Measurements from ENCODE around the gene PLCD3. TPM values are rescaled to one million over a fixed set of nuclear protein-coding genes. Genes with fewer than 3 reads are reported as not detected.

The PLCD3 gene
- total and polyA plus RNA-seq, 2 of the 13 experiments (the other 11 are each of a cell fraction or from before 2014, with no cell fraction given) = 11.3 to 39.1 TPM

GRCh38 chr17:45108595-45109521 lies 23.5 kb downstream of the PLCD3 start (continued):
- TF ChIP-seq ZNF124 (CRISPR knock-in tag; IDR thresholded peaks at IDR 0.05) (no peak), SRY (CRISPR knock-in tag; IDR thresholded peaks at IDR 0.05) (no peak), ARNT2 (CRISPR knock-in tag; IDR thresholded peaks at IDR 0.05; ENCODE audit: low read depth) (no peak), ZNF710 (CRISPR knock-in tag; IDR thresholded peaks at IDR 0.05; ENCODE audit: borderline replicate concordance) (no peak), ZFP62 (CRISPR knock-in tag; IDR thresholded peaks at IDR 0.05) (no peak), ZUFSP (CRISPR knock-in tag; IDR thresholded peaks at IDR 0.05; ENCODE audit: borderline replicate concordance) (no peak), CBX2 (IDR thresholded peaks at IDR 0.05; ENCODE audit: low read depth, low read length) (no peak), CBX2 (CRISPR knock-in tag; IDR thresholded peaks at IDR 0.05; ENCODE audit: low read depth) (no peak), ARNTL (CRISPR knock-in tag; IDR thresholded peaks at IDR 0.05) (no peak), KLF12 (CRISPR knock-in tag; IDR thresholded peaks at IDR 0.05; ENCODE audit: borderline replicate concordance) (no peak), RARG (CRISPR knock-in tag; IDR thresholded peaks at IDR 0.05; ENCODE audit: low read depth) (no peak), PREB (CRISPR knock-in tag; IDR thresholded peaks at IDR 0.05) (no peak), GATAD1 (CRISPR knock-in tag; IDR thresholded peaks at IDR 0.05) (no peak), ATRX (CRISPR knock-in tag; IDR thresholded peaks at IDR 0.05; ENCODE audit: borderline replicate concordance) (no peak), ZNF234 (CRISPR knock-in tag; conservative IDR thresholded peaks at IDR 0.05) (no peak), HNRNPK (IDR thresholded peaks at IDR 0.05; ENCODE audit: low read depth, low read length, poor library complexity, severe bottlenecking) (no peak), ZSCAN20 (CRISPR knock-in tag; IDR thresholded peaks at IDR 0.05; ENCODE audit: borderline replicate concordance) (no peak), ZNF792 (CRISPR knock-in tag; IDR thresholded peaks at IDR 0.05) (no peak), NRL (CRISPR knock-in tag; IDR thresholded peaks at IDR 0.05; ENCODE audit: borderline replicate concordance) (no peak), DDIT3 (CRISPR knock-in tag; IDR thresholded peaks at IDR 0.05) (no peak), ZNF530 (CRISPR knock-in tag; IDR thresholded peaks at IDR 0.05; ENCODE audit: low read depth) (no peak), ZBTB20 (CRISPR knock-in tag; IDR thresholded peaks at IDR 0.05; ENCODE audit: borderline replicate concordance, low read depth) (no peak), BORCS8-MEF2B (CRISPR knock-in tag; IDR thresholded peaks at IDR 0.05) (no peak)
